ENCODE results near the gene GRID1. TPM values are rescaled to one million over a fixed set of nuclear protein-coding genes. Genes with fewer than 3 reads are reported as not detected.
A peak's percentile ranks its signal among the peaks of the same experiment; 100 is the strongest.

GRID1 gene
- total and polyA plus RNA-seq, 10 of the 15 experiments (the other 5 are each of a cell fraction or from before 2014, with no cell fraction given): 0.04 to 0.62 (median 0.08) TPM; not detected in 5

- in situ Hi-C loops (cut with MboI): no loop called here
These were observed 439.6 kb downstream of the GRID1 start for GRCh38 chr10:85926986-85927385.

DNA sequence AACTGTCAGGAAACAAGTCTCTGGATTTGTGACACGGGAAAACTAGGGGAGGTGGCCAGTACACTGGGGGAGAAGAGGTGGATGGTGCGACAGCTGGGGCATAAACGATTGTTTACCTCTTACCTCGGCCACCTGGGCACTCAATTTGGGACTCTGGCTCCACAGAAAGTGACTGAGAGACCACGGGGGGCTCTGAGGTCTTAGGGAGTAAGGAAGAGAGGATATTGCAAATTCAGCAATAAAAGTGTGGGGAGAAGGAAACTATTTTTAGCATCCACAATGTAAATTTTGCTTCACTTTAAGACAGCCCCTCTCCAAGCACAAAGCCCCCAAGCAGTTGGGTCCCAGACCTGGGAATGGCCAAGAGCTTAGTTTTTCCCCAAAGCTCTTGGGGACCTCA lies 440.5 kb downstream of the GRID1 start:
- no peaks in the 10 kb centered on the region for H3K4me1 ChIP-seq (ENCODE audit: control insufficient read depth, insufficient read depth, low read length)
- ChIA-PET SMC1A (ENCODE audit: uncharacterized antibody, unreplicated experiment) (interaction anchor here (1.1 kb wide), 2 partner anchors 12 to 25 kb away, joined by 3 read pairs; no protein-coding TSS in a partner anchor), POLR2A (no interaction called here), CTCF (interaction anchor here (1.1 kb wide), 1 partner anchor 14 kb away, joined by 3 read pairs; no protein-coding TSS in a partner anchor), RAD21 (ENCODE audit: unreplicated experiment) (no interaction called here)
- no peaks in the 10 kb centered on the region for H3K9me3 ChIP-seq (replicated peaks; ENCODE audit: control insufficient read depth, insufficient read depth, low read length)
- H3K9ac ChIP-seq (ENCODE audit: control insufficient read depth, insufficient read depth, low read length): no peak overlapping the region
- H3K27ac ChIP-seq (ENCODE audit: control insufficient read depth, insufficient read depth): no peak overlapping the region
- 2% methylated on average over 5 of the region's 5 CpGs for WGBS (ENCODE audit: insufficient coverage, insufficient replicate concordance, low lambda C conversion rate, missing lambda C conversion rate)
- no peaks in the 10 kb centered on the region for H3K27me3 ChIP-seq (replicated peaks in 1 of 2; ENCODE audit: control insufficient read depth in 2 of 2, insufficient read depth in 2 of 2, low read length in 1 of 2)
- no peak overlapping the region for H2AFZ ChIP-seq (ENCODE audit: control insufficient read depth, low read depth, low read length)
- FAIRE-seq (no peak), DNase-seq (ENCODE audit: low read depth, low spot score) (no peak), ATAC-seq (no peak)
- H3K79me2 ChIP-seq (ENCODE audit: control insufficient read depth, insufficient read depth, low read length): no peaks in the 10 kb centered on the region
- H4K20me1 ChIP-seq (ENCODE audit: control insufficient read depth, insufficient read depth): no peaks in the 10 kb centered on the region
- H3K4me3 ChIP-seq: no peak overlapping the region
- in situ Hi-C loops (cut with MboI) (no loop called here), intact Hi-C loops (cut with micrococcal nuclease; ENCODE audit: unreplicated experiment) (no loop called here)
- no TSS peak for BruUV-seq (replicated peaks)
- H3K4me2 ChIP-seq (ENCODE audit: control insufficient read depth, insufficient read depth): no peak overlapping the region
- no peaks in the 10 kb centered on the region for H3K36me3 ChIP-seq (ENCODE audit: control insufficient read depth in 2 of 2, insufficient read depth in 2 of 2, low read length in 1 of 2)
- TF ChIP-seq GATAD2B (conservative IDR thresholded peaks at IDR 0.05; ENCODE audit: low read depth) (no peak), NFYA (IDR thresholded peaks at IDR 0.05; ENCODE audit: borderline replicate concordance, low read depth, low read length) (no peak), SUZ12 (IDR thresholded peaks at IDR 0.05; ENCODE audit: unreplicated experiment) (no peak)

More at GRCh38 chr10:85926986-85927385, 439.6 kb downstream of the GRID1 start:
- Histone ChIP-seq H3K4me2 (ENCODE audit: control insufficient read depth, insufficient read depth) (no peak overlapping the region), H3K4me1 (ENCODE audit: control insufficient read depth, insufficient read depth, low read length) (no peaks in the 10 kb centered on the region), H3K9me3 (replicated peaks; ENCODE audit: control insufficient read depth, insufficient read depth, low read length) (no peaks in the 10 kb centered on the region), H4K20me1 (ENCODE audit: control insufficient read depth, insufficient read depth) (no peaks in the 10 kb centered on the region), H3K79me2 (ENCODE audit: control insufficient read depth, insufficient read depth, low read length) (no peaks in the 10 kb centered on the region), H2AFZ (ENCODE audit: control insufficient read depth, low read depth, low read length) (no peak overlapping the region), H3K4me3 (no peak overlapping the region), H3K9ac (ENCODE audit: control insufficient read depth, insufficient read depth, low read length) (no peak overlapping the region), H3K36me3 (ENCODE audit: control insufficient read depth in 2 of 2, insufficient read depth in 2 of 2, low read length in 1 of 2) (no peaks in the 10 kb centered on the region), H3K27ac (ENCODE audit: control insufficient read depth, insufficient read depth) (no peak overlapping the region), H3K27me3 (replicated peaks in 1 of 2; ENCODE audit: control insufficient read depth in 2 of 2, insufficient read depth in 2 of 2, low read length in 1 of 2) (no peaks in the 10 kb centered on the region)
- no TSS peak for BruUV-seq (replicated peaks)
- intact Hi-C loops (cut with micrococcal nuclease; ENCODE audit: unreplicated experiment): no loop called here
- ChIA-PET POLR2A (no interaction called here), SMC1A (ENCODE audit: uncharacterized antibody, unreplicated experiment) (interaction anchor here (1.1 kb wide), 1 partner anchor 26 kb away, joined by 3 read pairs; no protein-coding TSS in a partner anchor), CTCF (interaction anchor here (1.1 kb wide), 1 partner anchor 14 kb away, joined by 3 read pairs; no protein-coding TSS in a partner anchor), RAD21 (ENCODE audit: unreplicated experiment) (no interaction called here)
- TF ChIP-seq NR2F1 (conservative IDR thresholded peaks at IDR 0.05): no peak
- peak in 1 of 2 experiments; percentile 35; a peak in 1 of 4 replicates for TF ChIP-seq BHLHE40 (IDR thresholded peaks at IDR 0.05; ENCODE audit: borderline replicate concordance in 1 of 2, low read depth in 2 of 2, low read length in 1 of 2)
- FAIRE-seq: no peak
- ATAC-seq: peak; percentile 83
- WGBS (ENCODE audit: insufficient coverage, insufficient replicate concordance, low lambda C conversion rate, missing lambda C conversion rate): 3% methylated on average over 3 of the region's 3 CpGs
- DNase-seq (ENCODE audit: low read depth, low spot score): peak; percentile 30
